Uterus (tissue), 2 donors: ENCODE data around the gene SLC25A12.

Experiments
- POLR2A ChIP-seq, 2 donors: fragments of 450-650 bp; IDR thresholded peaks; one replicate each; pipeline ENCODE4 v1.6.1; 2016; ENCODE audit warnings: antibody characterized with exemption in 2 of 2, mild to moderate bottlenecking in 1 of 2, moderate library complexity in 1 of 2
- TF ChIP-seq, protein P1 (sequence below), 4 experiments: fragments of 200-600 bp in 2 of 4; fragments of 450-650 bp in 2 of 4; sonication (generic) in 2 of 4; IDR thresholded peaks; one replicate each; pipeline ENCODE4 v1.5.1; 2016 to 2019; ENCODE audit warnings: antibody characterized with exemption in 4 of 4, mild to moderate bottlenecking in 2 of 4, moderate library complexity in 1 of 4

- TF ChIP-seq POLR2A (IDR thresholded peaks at IDR 0.05) = no peak
- TF ChIP-seq, protein P1, sequence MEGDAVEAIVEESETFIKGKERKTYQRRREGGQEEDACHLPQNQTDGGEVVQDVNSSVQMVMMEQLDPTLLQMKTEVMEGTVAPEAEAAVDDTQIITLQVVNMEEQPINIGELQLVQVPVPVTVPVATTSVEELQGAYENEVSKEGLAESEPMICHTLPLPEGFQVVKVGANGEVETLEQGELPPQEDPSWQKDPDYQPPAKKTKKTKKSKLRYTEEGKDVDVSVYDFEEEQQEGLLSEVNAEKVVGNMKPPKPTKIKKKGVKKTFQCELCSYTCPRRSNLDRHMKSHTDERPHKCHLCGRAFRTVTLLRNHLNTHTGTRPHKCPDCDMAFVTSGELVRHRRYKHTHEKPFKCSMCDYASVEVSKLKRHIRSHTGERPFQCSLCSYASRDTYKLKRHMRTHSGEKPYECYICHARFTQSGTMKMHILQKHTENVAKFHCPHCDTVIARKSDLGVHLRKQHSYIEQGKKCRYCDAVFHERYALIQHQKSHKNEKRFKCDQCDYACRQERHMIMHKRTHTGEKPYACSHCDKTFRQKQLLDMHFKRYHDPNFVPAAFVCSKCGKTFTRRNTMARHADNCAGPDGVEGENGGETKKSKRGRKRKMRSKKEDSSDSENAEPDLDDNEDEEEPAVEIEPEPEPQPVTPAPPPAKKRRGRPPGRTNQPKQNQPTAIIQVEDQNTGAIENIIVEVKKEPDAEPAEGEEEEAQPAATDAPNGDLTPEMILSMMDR (IDR thresholded peaks at IDR 0.05) = no peak
Observed at GRCh38 chr2:171742760-171743159, 151.3 kb downstream of the SLC25A12 start.
